PC-3 (cell line): ENCODE results near the gene SPRR3.

Source experiments
- CTCF ChIP-seq: fragments of 300-600 bp; sonication (generic); conservative IDR thresholded peaks from 2 replicates; pipeline ENCODE4 v1.5.1; 2017; ENCODE audit warnings: antibody characterized with exemption, low read depth, mild to moderate bottlenecking, low read length
- EZH2 ChIP-seq: fragments of 300-600 bp; sonication (generic); IDR thresholded peaks from one replicate; pipeline ENCODE4 v1.6.1; 2017; ENCODE audit warnings: antibody characterized with exemption, mild to moderate bottlenecking, low read length; ENCODE audit not compliant: unreplicated experiment

- TF ChIP-seq CTCF: no peak
- no peak for TF ChIP-seq EZH2
These were observed 1.3 kb upstream of the SPRR3 start for GRCh38 chr1:153000294-153000693.
